Hematopoietic multipotent progenitor cell treated with erythropoietin and hydrocortisone succinate and interleukin-3 and kit ligand, for 6 days (in vitro differentiated cells): ENCODE data around the gene VGLL3.
A peak's percentile ranks its signal among the peaks of the same experiment; 100 is the strongest.
"Not testable (repeated sequence)": the region's sequence is repeated elsewhere in the genome, so short reads cannot be mapped to it uniquely, and the experiment has no call there.

Experiments used
- DNase-seq: peaks from one replicate; pipeline ENCODE4 v3.0.0-alpha.2; 2015

Gene VGLL3

DNA sequence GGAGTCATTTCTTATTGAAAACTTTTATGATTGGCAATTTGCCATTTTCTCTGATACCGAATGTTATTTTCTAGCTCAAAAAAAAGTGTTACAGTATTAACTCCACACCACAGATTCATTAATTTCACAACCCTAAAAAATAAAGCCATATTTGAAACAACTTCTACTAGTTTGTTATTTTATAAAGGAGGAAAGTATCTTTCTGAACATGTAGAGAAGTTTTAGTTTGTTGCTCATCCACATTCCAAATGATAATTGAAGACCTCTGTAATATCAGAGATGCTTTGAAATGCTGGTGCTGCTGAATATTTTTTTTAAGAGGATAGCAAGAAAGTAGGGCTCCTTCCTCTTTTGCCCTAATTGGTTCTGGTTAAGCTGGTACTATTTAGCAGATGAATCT is 1.9 kb downstream of the VGLL3 start:
- DNase-seq: no peak

DNA sequence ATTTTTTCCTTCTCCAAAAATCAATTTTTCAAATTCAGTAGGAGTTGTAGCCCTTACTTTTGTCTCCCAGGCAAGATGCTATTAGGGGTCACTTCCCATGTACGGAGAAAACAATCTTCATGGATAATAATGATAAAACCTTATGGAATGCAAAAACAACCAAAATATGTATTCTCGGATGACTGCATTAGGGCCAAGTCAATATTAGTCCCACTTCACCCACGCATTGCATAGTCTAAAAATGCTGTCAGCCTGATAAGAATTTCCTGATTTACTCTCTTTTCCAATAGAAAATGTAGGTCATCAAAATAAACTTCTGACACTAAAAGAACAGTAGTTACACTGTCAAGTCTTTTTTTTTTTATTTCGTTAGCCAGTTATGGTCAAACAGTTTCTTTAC is 2.7 kb downstream of the VGLL3 start:
- DNase-seq: no peak

DNA sequence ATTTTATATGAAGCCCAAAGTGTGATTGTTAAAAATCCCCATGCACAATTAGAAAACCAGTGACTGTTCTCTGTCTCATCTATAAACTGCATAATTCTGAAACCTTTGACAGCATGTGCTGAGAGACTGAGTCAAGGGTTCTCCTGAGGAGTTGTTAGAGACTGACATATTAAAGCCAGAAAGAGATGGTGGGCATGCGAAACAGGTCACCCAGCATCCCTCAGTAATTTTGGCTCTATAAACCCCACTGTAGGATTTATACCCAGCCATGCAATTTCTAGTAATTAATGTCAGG is 3.6 kb downstream of the VGLL3 start:
- no peak for DNase-seq

DNA sequence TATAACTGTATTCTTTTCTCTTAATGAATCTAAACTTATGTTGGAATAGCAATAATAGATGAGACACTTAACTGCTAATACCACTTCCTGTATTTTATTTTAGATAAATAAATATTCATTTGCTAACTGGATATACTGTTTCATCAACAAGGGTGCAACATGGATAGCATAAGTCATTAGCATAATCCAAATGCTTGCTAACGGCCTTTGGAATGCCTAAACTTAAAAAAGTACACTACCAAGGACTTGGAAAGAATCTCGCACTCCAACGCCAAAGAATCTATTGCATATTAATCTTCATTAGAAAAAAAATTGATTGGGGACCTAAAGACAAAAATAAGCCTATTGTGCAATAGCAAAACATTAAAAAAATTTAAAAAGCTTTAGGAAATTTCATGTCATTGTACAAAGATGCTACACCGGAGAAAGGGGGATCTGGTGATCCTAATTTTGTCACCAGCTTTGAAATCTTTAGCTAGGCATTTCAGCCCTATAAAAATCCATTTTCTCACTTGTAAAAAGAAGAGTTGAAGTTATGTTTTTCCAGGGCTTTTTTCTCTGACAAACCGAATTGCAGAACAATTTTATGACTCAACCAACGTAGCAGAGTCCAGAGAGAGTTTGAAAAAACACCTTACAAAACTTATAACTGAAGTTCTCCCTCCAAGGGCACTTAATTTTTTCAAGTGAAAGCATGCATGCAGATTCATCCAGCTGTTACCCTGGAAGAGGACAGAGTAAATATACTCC is 4.1 kb downstream of the VGLL3 start:
- no peak for DNase-seq

DNA sequence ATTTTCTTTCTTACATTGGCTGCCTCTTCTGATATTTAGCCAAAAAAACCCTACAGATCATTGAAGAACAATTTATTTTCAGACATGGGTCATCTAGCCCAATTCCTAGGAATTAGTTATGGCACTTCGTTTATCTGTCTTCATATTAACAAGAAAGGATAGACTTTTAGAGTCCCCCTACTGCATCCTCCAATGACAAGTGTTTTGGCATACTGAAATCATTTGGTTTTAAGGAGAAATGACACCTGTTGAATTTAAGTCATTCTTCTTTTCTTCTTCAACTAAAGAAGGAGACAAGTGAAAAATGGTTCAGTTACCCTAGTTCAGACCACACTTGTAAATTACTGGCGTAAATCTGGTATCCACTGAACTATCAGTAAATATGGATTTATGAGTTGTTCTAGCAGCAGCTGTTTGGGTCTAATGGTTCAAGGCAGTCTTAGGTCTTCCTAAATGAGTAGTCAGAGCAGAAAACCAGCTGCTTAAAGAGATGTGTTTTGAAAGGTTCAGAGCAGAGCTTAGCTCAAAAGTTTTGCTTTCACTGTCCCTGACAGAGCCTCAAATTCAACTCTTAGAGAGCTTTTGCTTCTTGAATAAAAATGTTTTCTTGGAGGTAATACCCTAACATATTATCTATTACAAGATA is 5.6 kb downstream of the VGLL3 start:
- no peak for DNase-seq

DNA sequence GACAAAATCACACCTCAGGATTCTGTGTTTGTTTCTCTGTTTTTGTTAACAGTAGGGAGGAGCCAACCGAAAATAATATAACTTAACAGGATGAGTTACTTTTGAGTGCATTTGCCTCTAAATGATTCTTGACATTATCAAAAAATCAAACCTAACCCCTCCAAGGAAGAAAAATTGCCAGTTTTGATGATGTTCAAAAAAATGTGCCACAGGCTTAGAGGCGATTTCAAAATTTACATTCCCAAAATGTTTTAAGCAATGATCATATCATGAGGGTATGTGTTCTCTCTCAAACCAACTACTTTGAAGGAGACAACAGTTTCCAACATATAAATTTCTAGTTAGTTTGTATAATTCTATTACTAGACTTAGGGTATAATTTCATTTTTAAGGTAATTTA is 6.7 kb downstream of the VGLL3 start:
- no peak for DNase-seq

DNA sequence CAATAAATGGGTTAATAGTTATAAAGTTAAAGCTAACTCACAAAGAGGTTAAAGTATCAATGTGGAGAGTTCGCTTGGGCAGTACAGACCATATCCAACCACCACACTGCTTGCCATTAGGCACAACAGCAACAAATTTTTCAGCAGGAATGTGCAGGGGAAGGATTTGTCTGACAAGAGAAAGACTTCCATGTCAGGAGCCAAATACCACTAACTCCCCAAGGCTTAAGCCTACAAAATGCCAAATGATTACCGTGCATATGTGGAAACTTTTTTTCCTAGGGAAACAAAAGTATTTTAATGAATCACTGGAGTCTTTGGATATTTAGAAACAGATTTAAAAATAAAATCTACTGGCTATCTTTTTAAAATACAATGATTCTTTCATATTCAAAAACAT is 8.1 kb downstream of the VGLL3 start:
- DNase-seq: no peak

DNA sequence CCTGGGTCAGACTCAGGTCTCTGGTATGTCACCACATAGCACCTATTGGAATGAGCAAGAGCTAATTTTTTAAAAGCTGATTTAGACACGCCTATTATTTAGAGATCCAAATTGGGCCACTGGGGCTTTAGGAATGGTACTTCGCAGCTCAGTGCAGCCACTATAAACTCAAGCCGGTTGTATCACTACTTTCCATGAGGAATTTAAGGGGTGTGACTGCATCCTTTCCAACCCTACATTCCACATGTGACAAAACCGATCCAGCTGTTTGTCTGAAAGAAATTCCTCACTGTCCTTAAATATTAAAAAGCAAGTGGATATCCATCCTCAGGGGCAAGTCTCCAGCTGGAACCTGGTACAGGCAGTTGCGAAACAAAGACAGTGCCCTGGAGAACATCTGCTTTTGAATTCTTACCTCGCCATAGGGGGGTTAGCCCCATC is 12.8 kb downstream of the VGLL3 start:
- no peak for DNase-seq

DNA sequence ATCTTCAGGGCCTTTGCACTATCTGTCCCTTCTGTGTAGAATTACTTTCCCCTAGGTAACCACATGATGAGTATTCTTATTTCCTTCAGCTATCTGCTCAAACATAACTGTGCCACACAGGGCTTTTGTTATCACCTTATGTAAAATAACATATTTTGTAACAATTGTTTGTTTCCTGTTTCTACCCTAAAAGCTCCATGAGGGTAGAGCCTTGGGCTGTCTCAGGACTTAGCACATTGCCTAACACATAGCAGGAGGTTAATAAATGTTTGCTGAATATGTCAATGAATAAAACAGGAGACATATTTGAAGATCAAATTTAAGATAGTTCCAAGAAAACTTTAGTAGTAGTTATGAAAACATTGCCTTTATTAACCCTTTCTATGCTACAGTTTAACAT is 14.7 kb downstream of the VGLL3 start:
- DNase-seq: no peak

DNA sequence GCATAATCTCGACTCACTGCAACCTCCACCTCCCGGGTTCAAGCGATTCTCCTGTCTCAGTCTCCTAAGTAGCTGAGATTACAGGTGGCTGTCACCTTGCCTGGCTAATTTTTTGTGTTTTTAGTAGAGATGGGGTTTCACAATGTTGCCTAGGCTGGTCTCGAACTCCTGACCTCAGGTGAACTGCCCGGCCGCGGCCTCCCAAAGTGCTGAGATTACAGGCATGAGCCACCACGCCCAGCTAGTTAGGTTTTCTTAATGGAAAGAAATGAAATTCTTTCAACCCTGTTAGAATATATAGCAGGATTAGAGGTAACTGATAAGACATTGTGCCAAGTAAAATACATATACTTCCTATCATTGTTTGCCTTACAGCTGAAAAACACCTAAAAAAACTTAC is 16.8 kb downstream of the VGLL3 start:
- DNase-seq: not testable (repeated sequence)

DNA sequence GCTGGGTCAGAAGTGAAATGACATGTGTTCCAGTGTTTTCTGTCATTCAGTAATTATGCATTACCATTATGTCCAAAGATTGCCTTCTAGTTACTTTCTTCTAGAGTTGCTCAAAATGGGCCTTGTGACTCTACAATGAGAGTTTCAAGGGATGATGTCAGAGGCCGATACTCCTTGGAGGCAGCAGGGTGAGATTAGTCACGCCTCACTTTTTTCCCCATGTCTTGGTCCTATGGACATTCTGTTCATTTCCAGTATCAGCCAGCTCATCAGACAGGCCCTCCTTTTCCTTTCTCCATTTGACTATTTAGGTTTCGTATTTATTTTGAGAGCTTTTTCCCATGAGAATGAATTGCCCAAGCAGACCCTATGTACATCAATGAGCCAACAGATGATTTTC is 17.5 kb downstream of the VGLL3 start:
- DNase-seq: no peak

DNA sequence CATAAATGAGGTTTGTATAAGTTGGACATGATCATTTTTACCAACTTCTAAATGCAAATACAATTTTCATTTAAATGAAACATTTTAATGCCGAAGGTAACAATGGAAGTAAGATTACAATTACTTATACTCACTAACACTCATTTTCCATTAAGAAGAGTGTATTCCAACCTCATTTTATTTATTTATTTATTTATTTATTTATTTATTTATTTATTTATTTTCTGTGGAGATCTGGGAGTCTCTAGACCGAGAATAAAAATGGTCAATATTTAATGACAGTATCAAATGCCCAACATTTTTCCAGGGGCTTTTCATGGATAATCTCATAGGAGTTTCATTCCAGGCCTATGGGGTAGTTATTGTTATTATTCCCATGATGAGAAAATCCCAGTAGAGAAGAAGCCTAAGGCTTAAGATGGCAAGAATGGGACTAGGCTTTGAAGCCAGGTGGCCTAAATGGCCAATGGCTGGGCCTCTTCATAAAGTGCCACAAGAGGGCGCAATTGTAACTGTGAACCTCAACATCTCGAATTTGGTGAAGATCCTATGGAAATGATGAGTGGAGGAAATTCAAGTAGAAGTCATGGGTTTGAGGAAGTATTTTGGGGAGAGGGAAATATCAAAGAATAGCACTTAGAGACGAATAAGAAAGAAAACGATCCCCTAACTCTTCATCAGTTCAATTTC is 21.3 kb downstream of the VGLL3 start:
- DNase-seq: peak; percentile 82

DNA sequence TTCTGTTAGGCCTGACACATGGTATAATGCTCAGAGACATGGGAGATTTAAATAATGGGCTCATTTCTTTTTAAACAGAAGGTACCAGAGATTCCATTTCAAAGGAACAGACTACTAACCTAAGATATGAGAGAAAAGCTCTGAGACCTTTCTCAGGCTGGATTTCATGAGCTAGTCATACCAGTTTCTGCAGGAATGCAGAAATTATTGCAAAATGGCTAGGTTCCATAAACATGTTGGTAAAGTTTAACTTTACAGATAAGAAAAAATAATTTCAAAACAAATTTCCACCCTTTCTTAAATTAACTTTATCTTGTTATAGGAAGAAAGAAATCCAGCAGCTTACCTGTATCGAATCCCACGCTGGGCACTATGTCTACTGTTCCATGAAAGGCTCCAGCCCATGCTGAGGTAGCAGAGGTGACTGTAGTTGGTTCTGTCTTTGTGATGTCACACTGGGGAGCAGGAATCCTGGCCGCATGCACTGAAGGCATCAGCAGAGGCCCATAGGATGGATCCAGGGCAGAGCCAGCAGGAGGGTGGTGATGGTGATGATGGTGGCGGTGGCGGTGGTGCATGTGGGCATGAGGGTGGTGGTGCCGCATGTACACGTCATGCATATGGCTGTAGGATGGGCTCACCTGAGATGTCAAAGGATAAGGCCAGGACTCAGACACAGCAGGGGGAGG is 22.6 kb downstream of the VGLL3 start:
- DNase-seq: no peak

DNA sequence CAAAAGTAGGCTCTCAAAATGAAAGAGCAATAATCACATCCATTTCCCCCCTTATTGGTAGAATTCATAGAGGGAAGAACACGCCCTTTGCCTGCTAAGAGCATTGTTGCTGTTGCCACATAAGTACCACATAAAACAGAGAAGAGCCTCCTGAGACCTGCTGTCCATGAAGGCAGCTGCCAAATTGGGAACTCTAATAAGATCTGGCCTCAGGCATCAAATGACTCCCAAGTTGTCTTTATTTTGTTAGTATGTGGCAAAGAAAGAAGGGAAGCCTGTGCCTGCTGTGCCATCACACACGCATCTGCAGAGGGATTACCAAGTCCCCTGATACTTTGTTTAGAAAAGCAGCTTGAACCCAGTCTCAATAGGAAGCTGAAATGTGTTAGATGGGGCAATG is 23.9 kb downstream of the VGLL3 start:
- DNase-seq: no peak

DNA sequence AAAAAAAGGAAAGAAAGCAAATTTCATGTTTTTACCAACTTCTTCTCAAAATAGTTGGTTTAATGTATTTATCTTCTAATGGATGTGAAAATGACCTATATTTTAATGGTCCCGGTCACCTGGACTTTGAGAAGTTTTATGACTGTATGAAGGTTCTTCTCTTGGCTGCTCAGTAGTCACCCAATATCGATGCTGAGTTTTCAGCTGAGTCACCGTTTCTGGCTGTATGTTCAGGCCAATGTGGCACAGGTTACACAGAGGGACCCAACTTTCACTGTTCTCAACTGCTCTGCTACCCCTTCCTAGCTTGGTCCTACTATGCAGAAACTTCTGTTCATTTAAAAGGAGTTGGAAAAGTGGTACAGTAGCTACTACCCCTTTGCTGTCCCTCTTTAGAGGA is 25.8 kb downstream of the VGLL3 start:
- no peak for DNase-seq

DNA sequence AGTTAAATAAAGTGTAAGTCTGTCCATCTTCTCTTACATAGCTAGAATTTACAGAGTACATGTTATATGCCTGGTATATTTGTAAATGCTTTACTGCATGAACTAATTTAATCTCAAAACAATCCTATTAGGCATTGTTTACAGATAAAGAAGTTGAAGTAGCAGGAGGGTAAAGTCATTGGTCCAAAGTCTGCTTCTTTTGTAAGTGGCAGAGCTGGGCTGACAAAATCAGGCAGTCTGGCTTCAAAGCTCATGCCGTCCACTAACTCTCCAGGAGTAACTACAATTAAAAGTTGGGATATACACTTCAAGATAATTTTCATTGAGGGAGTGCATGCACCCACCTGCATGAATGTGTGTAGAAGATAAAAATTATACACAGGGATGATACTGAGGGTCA is 27.3 kb downstream of the VGLL3 start:
- DNase-seq: no peak

DNA sequence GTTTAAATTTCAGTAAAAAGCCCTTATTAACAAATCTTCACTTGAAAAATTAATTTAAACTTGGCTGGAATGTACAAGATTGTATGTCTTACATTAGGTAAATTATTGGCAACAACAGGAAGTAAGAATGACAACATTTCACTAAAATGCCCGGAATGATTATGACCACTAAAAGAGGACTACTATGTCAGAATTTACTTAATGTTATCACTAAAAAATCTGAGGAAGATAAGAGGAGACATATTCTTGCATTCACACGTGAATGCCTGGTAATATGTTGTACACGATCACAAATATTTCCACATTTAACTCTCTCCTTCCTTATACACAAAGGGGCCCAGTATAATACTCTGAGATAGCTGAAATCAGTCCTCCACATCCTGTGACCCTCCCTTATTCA is 29.7 kb downstream of the VGLL3 start:
- DNase-seq: no peak

DNA sequence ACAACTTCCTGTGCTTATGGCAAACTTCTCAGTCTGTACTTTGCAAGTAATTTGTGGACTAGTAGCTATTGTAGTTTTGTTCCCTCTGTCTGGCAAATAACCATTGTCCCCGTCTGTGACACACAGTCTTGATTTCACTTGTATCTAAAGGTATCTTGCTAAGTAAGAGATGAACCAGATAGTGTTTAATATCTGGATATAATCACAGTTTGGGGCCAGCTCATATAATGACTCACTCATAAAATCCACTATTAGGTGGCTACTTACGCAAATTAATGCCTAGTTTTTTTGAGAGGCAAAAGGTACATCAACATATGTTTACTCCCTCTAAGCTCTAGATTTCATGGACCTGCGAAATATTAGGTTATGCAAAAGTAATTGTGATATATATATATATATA is 30.4 kb downstream of the VGLL3 start:
- no peak for DNase-seq

DNA sequence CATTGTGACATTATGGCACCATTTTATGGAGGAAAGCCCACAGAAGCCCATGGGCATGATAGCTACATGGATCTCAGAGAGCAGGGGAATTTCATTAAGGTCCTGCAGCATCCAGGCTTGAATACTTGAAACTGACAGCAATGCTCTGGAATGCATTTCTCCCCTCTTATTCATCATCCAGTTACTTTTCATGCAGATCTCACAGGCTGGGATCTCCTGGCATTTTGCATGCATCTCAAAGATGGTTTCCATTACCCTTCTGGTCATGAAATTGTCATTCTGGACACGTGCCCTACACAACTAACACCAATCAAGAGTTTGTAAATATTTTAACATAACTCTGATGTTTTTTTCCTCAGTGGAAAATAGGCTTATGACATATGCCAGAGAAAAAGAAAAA is 32.4 kb downstream of the VGLL3 start:
- no peak for DNase-seq

DNA sequence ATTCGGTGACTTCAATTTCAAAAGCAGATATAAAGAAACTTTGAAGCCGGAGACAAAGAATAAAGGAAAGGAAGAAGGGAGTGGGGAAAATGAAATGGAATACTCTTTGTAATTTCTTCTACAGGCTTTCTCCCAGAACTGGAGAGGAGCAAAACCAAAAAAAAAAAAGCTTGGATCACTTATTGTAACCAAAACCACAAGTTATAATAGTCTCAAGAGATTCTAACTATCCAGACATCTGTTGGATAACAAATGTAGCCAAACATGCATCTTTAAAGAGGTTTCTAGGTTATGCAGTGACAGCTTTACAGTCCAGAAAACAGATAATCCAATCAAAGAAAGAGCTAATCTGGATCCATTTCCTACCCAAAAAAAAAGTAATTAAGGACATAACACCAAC is 36.2 kb downstream of the VGLL3 start:
- DNase-seq: no peak

DNA sequence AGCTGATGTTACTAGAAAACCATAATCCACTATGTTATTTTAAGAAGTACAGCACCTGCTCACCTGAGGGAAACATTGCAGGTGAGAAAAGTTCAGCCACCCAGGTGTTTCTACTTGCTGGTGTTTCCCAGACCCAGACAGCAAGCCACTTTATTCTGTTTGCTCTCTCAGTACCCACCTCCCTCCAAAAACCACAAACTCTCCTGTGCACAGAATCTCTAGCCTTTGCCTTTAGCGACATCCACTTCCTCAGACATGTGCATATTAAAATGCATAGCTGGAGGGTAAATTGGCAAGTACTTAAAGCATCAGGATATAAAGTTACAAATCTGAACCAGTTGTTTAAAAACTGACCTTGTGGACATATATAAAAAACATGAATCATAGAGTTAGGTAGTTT is 36.7 kb downstream of the VGLL3 start:
- DNase-seq: no peak

DNA sequence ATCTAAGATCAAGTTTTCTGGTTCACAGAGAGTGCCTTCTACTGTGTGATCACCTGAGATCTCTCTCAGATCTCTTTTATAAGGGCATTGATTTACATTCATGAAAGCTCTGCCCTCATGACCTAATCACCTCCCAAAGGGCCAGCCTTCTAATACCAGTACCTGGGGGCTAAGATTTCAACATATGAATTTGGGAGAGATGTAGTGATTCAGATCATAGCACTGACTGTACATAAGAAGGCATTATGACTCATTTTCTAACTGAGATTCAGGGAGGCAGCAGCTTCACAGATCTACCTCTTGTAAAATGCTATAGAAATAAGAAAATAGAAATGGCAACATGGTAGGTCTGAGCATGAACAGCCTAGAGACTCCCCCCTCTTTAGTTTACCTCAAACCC is 39.6 kb downstream of the VGLL3 start:
- no peak for DNase-seq

DNA sequence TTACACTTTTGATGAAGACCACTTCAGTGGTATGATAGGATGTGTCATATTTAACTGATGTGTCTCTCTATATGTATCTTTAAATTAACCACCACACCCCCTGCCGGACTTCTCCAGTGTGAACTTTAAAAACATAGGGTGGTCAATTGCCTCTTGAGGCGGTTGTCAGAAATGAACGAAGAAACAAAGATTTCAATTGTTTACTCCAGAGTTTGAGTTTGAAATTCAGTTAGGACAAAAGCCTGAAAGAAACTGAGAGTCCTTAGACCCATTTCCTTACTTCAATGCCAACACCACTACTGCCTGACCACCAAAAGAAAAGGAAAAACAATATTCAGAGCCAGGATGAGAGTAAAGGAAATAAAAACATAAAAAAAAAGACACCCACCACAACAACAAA is 40.2 kb downstream of the VGLL3 start:
- DNase-seq: no peak

DNA sequence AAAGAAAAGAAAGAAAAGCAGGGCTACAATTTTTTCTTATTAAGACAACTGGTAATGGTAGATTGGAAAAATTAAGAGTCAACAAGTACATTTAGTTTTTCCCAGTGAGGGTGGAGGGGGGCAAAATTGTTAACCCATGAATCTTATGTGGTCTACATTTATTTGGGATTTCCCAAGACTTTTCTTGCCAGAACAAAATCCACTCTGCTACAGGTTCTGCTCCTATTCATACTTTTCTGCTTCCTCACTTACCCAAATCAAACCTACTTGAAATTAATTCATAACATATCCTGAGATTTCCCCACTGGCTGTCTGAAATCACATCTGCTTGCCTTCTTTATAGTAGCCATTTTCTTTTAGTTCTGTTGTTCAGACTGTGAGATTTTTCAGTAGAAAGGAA is 41.1 kb downstream of the VGLL3 start:
- DNase-seq: no peak
